Measurements from ENCODE around the gene RAB11FIP4. TPM values are rescaled to one million over a fixed set of nuclear protein-coding genes. Genes with fewer than 3 reads are reported as not detected.
A peak's percentile ranks its signal among the peaks of the same experiment; 100 is the strongest.

RAB11FIP4 gene
- total and polyA plus RNA-seq, 2 of the 8 experiments (the other 6 are each of a cell fraction or from before 2014, with no cell fraction given): 21.7 to 53.2 TPM

GRCh38 chr17:31397256-31397939 is 5.9 kb downstream of the RAB11FIP4 start:
- H3K4me1 ChIP-seq (replicated peaks in 1 of 4; ENCODE audit: control insufficient read depth in 3 of 4, insufficient read depth in 4 of 4, low read length in 3 of 4): peaks cover 0 to 2% (median under 1%) of the 10 kb centered on the region in 4 experiments; a peak in 3 of 7 replicates
- H4K5ac ChIP-seq (ENCODE audit: insufficient read length, low read depth, low read length): no peak overlapping the region
- H2BK5ac ChIP-seq (ENCODE audit: low read depth, low read length): no peak overlapping the region
- H3K14ac ChIP-seq (ENCODE audit: insufficient read length): no peak overlapping the region
- no peak overlapping the region for H3K18ac ChIP-seq (ENCODE audit: extremely low read depth, low read length)
- no peak overlapping the region for H3K4me2 ChIP-seq (ENCODE audit: insufficient read depth in 1 of 2, low read depth in 2 of 2, low read length in 2 of 2)
- no peak overlapping the region for H2BK15ac ChIP-seq (ENCODE audit: low read length)
- no peaks in the 10 kb centered on the region for H3K9me3 ChIP-seq (ENCODE audit: insufficient read depth in 2 of 2, low read depth in 1 of 2, low read length in 1 of 2)
- ChIA-PET CTCF (ENCODE audit: partially characterized antibody) (interaction anchor here (0.6 to 2.0 kb wide), 9 partner anchors 8 to 1344 kb away, joined by 3 to 8 read pairs (median 3); no protein-coding TSS in a partner anchor), POLR2A (ENCODE audit: partially characterized antibody) (interaction anchor here (1.5 kb wide), 1 partner anchor 13 kb away, joined by 6 read pairs; no protein-coding TSS in a partner anchor)
- H3K9ac ChIP-seq (replicated peaks in 1 of 4; ENCODE audit: extremely low read depth in 1 of 4, low read depth in 3 of 4, low read length in 3 of 4): no peak overlapping the region
- H2BK12ac ChIP-seq (ENCODE audit: low read depth, low read length): no peak overlapping the region
- H3K56ac ChIP-seq (replicated peaks; ENCODE audit: insufficient read length, low read depth, low read length): no peak overlapping the region
- no peak overlapping the region for H3K4ac ChIP-seq (replicated peaks; ENCODE audit: insufficient read length, low read depth, low read length)
- FAIRE-seq: no peak
- no peaks in the 10 kb centered on the region; the same call in 1 of the 2 replicates for H3K79me1 ChIP-seq (ENCODE audit: low read depth, low read length)
- peaks cover 0 to 7% (median 5%) of the 10 kb centered on the region in 4 experiments; a peak in 4 of 7 replicates for H3K27me3 ChIP-seq (replicated peaks in 1 of 4; ENCODE audit: control insufficient read depth in 3 of 4, extremely low read depth in 1 of 4, insufficient read depth in 3 of 4, low read length in 3 of 4)
- no peak overlapping the region for H4K8ac ChIP-seq (ENCODE audit: extremely low read depth, insufficient read depth, low read length)
- no peak for TF ChIP-seq MAX (IDR thresholded peaks at IDR 0.05)
- no peak for TF ChIP-seq KDM4A (IDR thresholded peaks at IDR 0.05; ENCODE audit: low read depth, low read length, severe bottlenecking)
- no peak for TF ChIP-seq YY1 (IDR thresholded peaks at IDR 0.05; ENCODE audit: low read depth, low read length)
- TF ChIP-seq CHD2 (IDR thresholded peaks at IDR 0.05; ENCODE audit: low read length): no peak
- no peak for TF ChIP-seq TBP (IDR thresholded peaks at IDR 0.05; ENCODE audit: low read depth, low read length)
- TF ChIP-seq GABPA (IDR thresholded peaks at IDR 0.05; ENCODE audit: borderline replicate concordance, insufficient read depth, low read length): no peak
- no peak for TF ChIP-seq CHD1 (IDR thresholded peaks at IDR 0.05; ENCODE audit: low read depth, low read length)
- H4K91ac ChIP-seq (replicated peaks; ENCODE audit: insufficient read length, low read length): no peak overlapping the region
- peak in 1 of 2 experiments; percentile 36 for DNase-seq (ENCODE audit: low read depth in 1 of 2, low spot score in 2 of 2)
- 88% methylated on average over 7 of the region's 8 CpGs; no CpG with 5 or more reads in 1 of the 2 experiments for WGBS, 2 experiments (ENCODE audit: extremely low coverage in 1 of 2, insufficient coverage in 1 of 2, insufficient read length in 1 of 2, insufficient replicate concordance in 2 of 2, low coverage in 1 of 2, low lambda C conversion rate in 2 of 2, missing lambda C conversion rate in 1 of 2)
- H2AK5ac ChIP-seq (ENCODE audit: low read depth, low read length): no peak overlapping the region
- no peak overlapping the region for H3K27ac ChIP-seq (ENCODE audit: low read depth, low read length)
- no peak overlapping the region for H2AFZ ChIP-seq (ENCODE audit: low read length)
- H3K4me3 ChIP-seq (ENCODE audit: extremely low read depth in 1 of 4, insufficient read depth in 2 of 4, low read depth in 3 of 4, low read length in 4 of 4): no peak overlapping the region
- H4K20me1 ChIP-seq (replicated peaks in 1 of 2; ENCODE audit: control insufficient read depth in 1 of 2, insufficient read depth in 2 of 2, low read length in 2 of 2): peaks cover 4 to 9% of the 10 kb centered on the region in 2 experiments
- H3K23me2 ChIP-seq (ENCODE audit: low read depth, low read length): peaks cover 3% of the 10 kb centered on the region; the same call in 1 of the 2 replicates
- no peaks in the 10 kb centered on the region for H3K79me2 ChIP-seq (ENCODE audit: control insufficient read depth in 1 of 2, insufficient read depth in 2 of 2, low read length in 2 of 2)
- H2BK120ac ChIP-seq (replicated peaks; ENCODE audit: low read depth, low read length): no peak overlapping the region
- H3K23ac ChIP-seq (ENCODE audit: insufficient read length): no peak overlapping the region
- no peaks in the 10 kb centered on the region for H3K36me3 ChIP-seq (ENCODE audit: control insufficient read depth in 2 of 4, insufficient read depth in 4 of 4, low read length in 3 of 4)
- H2BK20ac ChIP-seq (ENCODE audit: low read length): no peak overlapping the region
